Smooth muscle cell (in vitro differentiated cells): ENCODE data around the gene FGF10. TPM values are rescaled to one million over a fixed set of nuclear protein-coding genes. Genes with fewer than 3 reads are reported as not detected.

Source experiments
- DNase-seq: peaks from one replicate; lab custom pipeline; 2025; ENCODE audit not compliant: unreplicated experiment; lab: John Stamatoyannopoulos, UW
- H2AFZ ChIP-seq: fragments of 200-600 bp; sonication (generic); 2 replicates; pipeline ENCODE4 v1.6.0; 2016; ENCODE audit warnings: antibody characterized with exemption, low read depth, mild to moderate bottlenecking
- H3F3A ChIP-seq: fragments of 200-600 bp; sonication (generic); 2 replicates; pipeline ENCODE4 v1.6.0; 2017; ENCODE audit warnings: antibody characterized with exemption, low read depth
- H3K27ac ChIP-seq: fragments of 200-600 bp; sonication (generic); 2 replicates; pipeline ENCODE4 v1.5.1; 2016; ENCODE audit warnings: low read depth, mild to moderate bottlenecking
- H3K27me3 ChIP-seq: fragments of 200-600 bp; sonication (generic); 2 replicates; pipeline ENCODE4 v1.6.1; 2016; ENCODE audit warnings: low read depth, mild to moderate bottlenecking
- H3K36me3 ChIP-seq: fragments of 200-600 bp; sonication (generic); 2 replicates; pipeline ENCODE4 v1.5.1; 2016; ENCODE audit warnings: low read depth
- H3K4me1 ChIP-seq: fragments of 200-600 bp; sonication (generic); 2 replicates; pipeline ENCODE4 v1.5.1; 2016; ENCODE audit warnings: low read depth
- H3K4me2 ChIP-seq: fragments of 200-600 bp; sonication (generic); 2 replicates; pipeline ENCODE4 v1.6.0; 2016; ENCODE audit warnings: mild to moderate bottlenecking
- H3K4me3 ChIP-seq: fragments of 200-600 bp; sonication (generic); 2 replicates; pipeline ENCODE4 v1.5.1; 2016; ENCODE audit warnings: mild to moderate bottlenecking
- H3K79me2 ChIP-seq: fragments of 200-600 bp; sonication (generic); 2 replicates; pipeline ENCODE4 v1.6.0; 2016; ENCODE audit warnings: low read depth, mild to moderate bottlenecking
- H3K9ac ChIP-seq: fragments of 200-600 bp; sonication (generic); 2 replicates; pipeline ENCODE4 v1.6.0; 2016; ENCODE audit warnings: low read depth
- H3K9me3 ChIP-seq: fragments of 200-600 bp; sonication (generic); replicated peaks from 2 replicates; pipeline ENCODE4 v1.5.1; 2016; ENCODE audit warnings: low read depth
- H4K20me1 ChIP-seq: fragments of 200-600 bp; sonication (generic); 2 replicates; pipeline ENCODE4 v1.6.0; 2016; ENCODE audit warnings: low read depth
- WGBS: methylation state at CpG from one replicate; pipeline ENCODE4 v1.1.7; 2016; ENCODE audit warnings: low lambda C conversion rate; 5-methylcytosine and 5-hydroxymethylcytosine counted together
- polyA plus RNA-seq: library from polyadenylated mRNA; unstranded; fragments of >200 nt; fragmentation: Nextera tagmentation; extraction: Ambion mirVana; gene quantifications from 2 replicates; pipeline ENCODE4 v1.2.1, GENCODE V29; 2016
- total RNA-seq: library from RNA; depleted of rRNA; stranded (reverse); fragments of >200 nt; gene quantifications from 2 replicates; pipeline ENCODE4 v1.2.3, GENCODE V29; 2014
- TF ChIP-seq, protein P1 (sequence below): fragments of 200-600 bp; sonication (generic); IDR thresholded peaks from 2 replicates; pipeline ENCODE4 v1.5.1; 2017; ENCODE audit warnings: borderline replicate concordance, mild to moderate bottlenecking, antibody characterized with exemption; ENCODE audit not compliant: insufficient read depth, poor library complexity, severe bottlenecking

FGF10 gene
- total and polyA plus RNA-seq, 2 experiments from 2014 or later = 0.09 TPM; not detected in 1

DNA sequence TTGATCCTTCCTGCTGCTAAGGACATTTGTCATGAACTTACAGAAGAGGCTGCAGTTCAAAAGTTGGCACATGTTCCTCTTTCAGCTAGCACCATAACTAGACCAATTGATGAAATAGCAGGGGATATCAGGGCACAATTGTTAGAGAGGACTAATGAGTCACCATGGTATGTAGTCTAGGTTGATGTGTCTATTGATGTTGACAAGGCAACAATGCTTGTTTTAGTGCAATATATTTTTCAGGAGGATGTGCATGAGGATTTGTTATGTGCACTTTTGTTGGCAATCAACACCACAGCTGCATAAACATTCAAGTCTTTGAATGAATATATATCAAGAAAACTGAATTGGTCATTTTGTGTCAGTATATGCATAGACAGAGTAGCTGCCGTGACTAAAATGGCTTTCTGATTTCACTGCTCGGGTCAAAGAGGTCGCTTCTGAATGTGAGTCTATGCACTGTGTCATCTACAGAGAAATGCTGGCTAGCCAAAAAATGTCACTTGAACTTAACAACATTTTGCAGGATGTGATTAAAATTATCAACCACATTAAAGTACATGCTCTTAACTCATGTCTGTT lies 68.0 kb downstream of the FGF10 start:
- Histone ChIP-seq H3K79me2 (no peaks in the 10 kb centered on the region), H3K27ac (no peak overlapping the region), H3K27me3 (no peaks in the 10 kb centered on the region), H3K9me3 (no peaks in the 10 kb centered on the region), H3K9ac (no peak overlapping the region), H2AFZ (no peak overlapping the region), H3K36me3 (no peaks in the 10 kb centered on the region), H3K4me3 (no peak overlapping the region), H4K20me1 (no peaks in the 10 kb centered on the region), H3F3A (no peaks in the 10 kb centered on the region), H3K4me2 (no peak overlapping the region), H3K4me1 (no peaks in the 10 kb centered on the region)
- 80% methylated on average over 3 of the region's 3 CpGs for WGBS
- no peak for DNase-seq
- TF ChIP-seq, protein P1, sequence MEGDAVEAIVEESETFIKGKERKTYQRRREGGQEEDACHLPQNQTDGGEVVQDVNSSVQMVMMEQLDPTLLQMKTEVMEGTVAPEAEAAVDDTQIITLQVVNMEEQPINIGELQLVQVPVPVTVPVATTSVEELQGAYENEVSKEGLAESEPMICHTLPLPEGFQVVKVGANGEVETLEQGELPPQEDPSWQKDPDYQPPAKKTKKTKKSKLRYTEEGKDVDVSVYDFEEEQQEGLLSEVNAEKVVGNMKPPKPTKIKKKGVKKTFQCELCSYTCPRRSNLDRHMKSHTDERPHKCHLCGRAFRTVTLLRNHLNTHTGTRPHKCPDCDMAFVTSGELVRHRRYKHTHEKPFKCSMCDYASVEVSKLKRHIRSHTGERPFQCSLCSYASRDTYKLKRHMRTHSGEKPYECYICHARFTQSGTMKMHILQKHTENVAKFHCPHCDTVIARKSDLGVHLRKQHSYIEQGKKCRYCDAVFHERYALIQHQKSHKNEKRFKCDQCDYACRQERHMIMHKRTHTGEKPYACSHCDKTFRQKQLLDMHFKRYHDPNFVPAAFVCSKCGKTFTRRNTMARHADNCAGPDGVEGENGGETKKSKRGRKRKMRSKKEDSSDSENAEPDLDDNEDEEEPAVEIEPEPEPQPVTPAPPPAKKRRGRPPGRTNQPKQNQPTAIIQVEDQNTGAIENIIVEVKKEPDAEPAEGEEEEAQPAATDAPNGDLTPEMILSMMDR = no peak

DNA sequence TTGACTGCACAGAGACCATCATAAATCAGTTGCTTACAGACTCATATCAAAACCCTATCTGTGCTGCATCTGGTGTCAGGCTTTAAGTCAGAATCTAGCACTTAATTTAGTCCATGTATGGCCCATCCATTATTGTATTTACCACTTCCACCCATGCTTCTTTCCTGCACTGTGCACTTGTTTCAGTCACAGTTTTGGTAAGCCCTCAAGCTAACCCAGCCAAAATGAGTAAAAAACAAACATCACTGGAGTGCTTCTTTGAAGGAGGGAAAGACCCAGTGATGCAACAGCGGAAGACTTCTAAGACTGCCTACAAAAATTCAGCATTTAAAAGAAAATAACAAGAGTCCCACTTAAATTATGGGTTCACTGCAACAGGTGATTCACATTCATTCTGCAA lies 69.0 kb downstream of the FGF10 start:
- Histone ChIP-seq H3K79me2 (no peaks in the 10 kb centered on the region), H3F3A (no peaks in the 10 kb centered on the region), H2AFZ (no peak overlapping the region), H3K9me3 (no peaks in the 10 kb centered on the region), H3K27me3 (no peaks in the 10 kb centered on the region), H3K36me3 (no peaks in the 10 kb centered on the region), H3K4me1 (no peaks in the 10 kb centered on the region), H3K27ac (no peak overlapping the region), H3K4me3 (no peak overlapping the region), H4K20me1 (no peaks in the 10 kb centered on the region), H3K9ac (no peak overlapping the region), H3K4me2 (no peak overlapping the region)
- WGBS = 94% methylated on average over 1 of the region's 1 CpG
- DNase-seq = no peak
- TF ChIP-seq, protein P1 = no peak

DNA sequence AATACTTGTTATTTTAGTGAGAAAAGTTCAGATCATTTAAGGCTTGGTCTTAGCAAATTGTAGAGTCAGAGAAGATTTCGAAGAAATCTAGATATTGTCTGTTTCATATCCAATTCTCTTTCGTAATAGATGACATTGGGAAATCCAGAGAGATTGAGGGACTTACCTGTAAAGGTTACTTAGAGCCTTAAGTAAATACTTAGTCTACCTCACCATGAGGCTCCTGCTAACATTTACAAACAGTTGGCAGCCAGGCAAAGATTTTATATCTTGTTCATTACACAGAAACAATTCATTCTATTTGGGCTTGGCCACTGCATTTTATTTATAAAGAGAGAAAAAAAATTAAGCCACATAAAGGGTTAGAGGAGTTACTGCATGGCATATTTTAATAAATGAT lies 70.3 kb downstream of the FGF10 start:
- TF ChIP-seq, protein P1 = no peak
- no peaks in the 10 kb centered on the region for H3F3A ChIP-seq
- no peaks in the 10 kb centered on the region for H3K4me1 ChIP-seq
- H4K20me1 ChIP-seq = no peaks in the 10 kb centered on the region
- no peak overlapping the region for H3K27ac ChIP-seq
- no peak for DNase-seq
- no peak overlapping the region for H3K4me2 ChIP-seq
- H3K36me3 ChIP-seq = no peaks in the 10 kb centered on the region
- H3K9me3 ChIP-seq = no peaks in the 10 kb centered on the region
- no peak overlapping the region for H2AFZ ChIP-seq
- no peaks in the 10 kb centered on the region for H3K27me3 ChIP-seq
- no peak overlapping the region for H3K4me3 ChIP-seq
- H3K9ac ChIP-seq = no peak overlapping the region
- WGBS = 93% methylated on average over 2 of the region's 2 CpGs
- no peaks in the 10 kb centered on the region for H3K79me2 ChIP-seq

DNA sequence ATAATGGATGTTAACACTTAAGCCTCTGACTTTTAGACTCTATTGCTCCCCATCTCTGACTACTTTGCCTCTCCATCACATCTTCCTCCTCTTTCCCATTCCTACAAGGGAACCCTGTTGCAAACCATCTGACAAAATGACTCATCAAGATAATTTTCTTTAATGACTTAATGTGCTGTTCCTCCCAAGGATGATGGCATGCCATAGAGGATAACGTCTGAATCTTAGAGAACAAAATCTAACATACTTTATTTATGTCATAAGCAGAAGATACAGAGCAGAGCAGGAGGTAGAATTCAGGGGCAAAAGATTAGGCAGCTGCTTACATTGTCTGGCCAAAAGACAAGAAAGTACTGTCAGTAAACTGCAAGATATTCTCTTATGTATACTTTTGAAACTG lies 76.8 kb downstream of the FGF10 start:
- Histone ChIP-seq H3K4me2 (no peak overlapping the region), H2AFZ (no peak overlapping the region), H3K79me2 (no peaks in the 10 kb centered on the region), H3K4me3 (no peak overlapping the region), H3F3A (no peaks in the 10 kb centered on the region), H4K20me1 (no peaks in the 10 kb centered on the region), H3K27me3 (no peaks in the 10 kb centered on the region), H3K9ac (no peak overlapping the region), H3K9me3 (no peaks in the 10 kb centered on the region), H3K27ac (no peak overlapping the region), H3K36me3 (no peaks in the 10 kb centered on the region), H3K4me1 (no peaks in the 10 kb centered on the region)
- 6% methylated on average over 1 of the region's 1 CpG for WGBS
- DNase-seq = no peak
- TF ChIP-seq, protein P1 = no peak
